Mesendoderm (in vitro differentiated cells): Measurements from ENCODE around the gene GLIPR1L1.

Experiments used
- DNase-seq: peaks from one replicate; pipeline ENCODE4 v3.0.0; 2013
- H2AK5ac ChIP-seq: 2 replicates; pipeline ENCODE4 v1.6.1; 2013; ENCODE audit warnings: low read length, inconsistent platforms
- H2BK120ac ChIP-seq: 2 replicates; pipeline ENCODE4 v1.6.1; 2013; ENCODE audit warnings: low read depth, mild to moderate bottlenecking, low read length, moderate library complexity, mixed read lengths
- H2BK15ac ChIP-seq: replicated peaks from 2 replicates; pipeline ENCODE4 v1.6.1; 2013; ENCODE audit warnings: low read depth, mild to moderate bottlenecking, moderate library complexity
- H2BK5ac ChIP-seq: 2 replicates; pipeline ENCODE4 v1.6.1; 2013; ENCODE audit warnings: low read length, inconsistent platforms
- H3K18ac ChIP-seq: 2 replicates; pipeline ENCODE4 v1.6.1; 2013; ENCODE audit warnings: mild to moderate bottlenecking, low read length, mixed read lengths
- H3K23ac ChIP-seq: one replicate; pipeline ENCODE4 v1.6.1; 2013; ENCODE audit warnings: low read length
- H3K27ac ChIP-seq: 2 replicates; pipeline ENCODE4 v1.5.1; 2013; ENCODE audit warnings: low read depth, mild to moderate bottlenecking, inconsistent platforms, low read length, moderate library complexity
- H3K27me3 ChIP-seq: 2 replicates; pipeline ENCODE4 v1.6.1; 2013; ENCODE audit warnings: low read length, control low read depth, mild to moderate bottlenecking, inconsistent platforms; ENCODE audit not compliant: insufficient read depth, poor library complexity
- H3K36me3 ChIP-seq: 2 replicates; pipeline ENCODE4 v1.6.1; 2013; ENCODE audit warnings: low read length, inconsistent platforms; ENCODE audit not compliant: control insufficient read depth, insufficient read depth
- H3K4ac ChIP-seq: one replicate; pipeline ENCODE4 v1.6.1; 2013; ENCODE audit warnings: low read depth, mild to moderate bottlenecking, low read length, moderate library complexity
- H3K4me1 ChIP-seq: 2 replicates; pipeline ENCODE4 v1.6.1; 2013; ENCODE audit warnings: low read depth, low read length, inconsistent platforms; ENCODE audit not compliant: control insufficient read depth
- H3K4me2 ChIP-seq: 2 replicates; pipeline ENCODE4 v1.6.1; 2013; ENCODE audit warnings: low read length
- H3K4me3 ChIP-seq: 2 replicates; pipeline ENCODE4 v1.5.1; 2013; ENCODE audit warnings: mild to moderate bottlenecking, low read length
- H3K56ac ChIP-seq: one replicate; pipeline ENCODE4 v1.6.1; 2013; ENCODE audit warnings: low read length
- H3K79me1 ChIP-seq: 2 replicates; pipeline ENCODE4 v1.6.1; 2013; ENCODE audit warnings: low read length, inconsistent platforms
- H3K79me2 ChIP-seq: 2 replicates; pipeline ENCODE4 v1.6.1; 2013; ENCODE audit warnings: mild to moderate bottlenecking, low read length; ENCODE audit not compliant: control insufficient read depth, insufficient read depth
- H3K9ac ChIP-seq: 2 replicates; pipeline ENCODE4 v1.6.1; 2013; ENCODE audit warnings: low read length, inconsistent platforms
- H4K5ac ChIP-seq: one replicate; pipeline ENCODE4 v1.6.1; 2013; ENCODE audit warnings: low read length
- H4K8ac ChIP-seq: one replicate; pipeline ENCODE4 v1.6.1; 2013; ENCODE audit warnings: low read depth, mild to moderate bottlenecking, control low read depth, low read length, moderate library complexity
- WGBS: extraction: QIAGEN DNeasy Blood & Tissue Kit; methylation state at CpG from one replicate; pipeline ENCODE4 v1.1.7; 2013; ENCODE audit warnings: low lambda C conversion rate, missing lambda C conversion rate; ENCODE audit not compliant: insufficient coverage; ENCODE audit errors: extremely low coverage; 5-methylcytosine and 5-hydroxymethylcytosine counted together

GLIPR1L1 gene

DNA sequence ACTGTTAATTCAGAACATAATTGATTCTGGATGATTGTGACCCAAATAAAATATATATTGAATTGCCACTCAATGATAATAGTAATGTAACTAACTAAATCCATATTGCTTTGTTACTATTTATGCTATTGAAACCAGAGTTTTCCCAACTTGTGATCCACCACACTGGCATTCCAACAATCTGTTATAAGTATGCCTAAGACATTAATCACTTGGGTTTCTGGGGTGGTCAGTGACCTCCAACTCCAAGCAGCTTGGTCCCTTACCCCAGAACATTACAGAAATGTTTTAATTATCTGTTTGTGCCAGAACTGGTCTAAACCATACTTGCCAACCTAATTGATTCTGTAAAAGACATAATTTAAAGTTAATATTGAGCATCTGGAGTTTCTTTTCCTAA, 19.0 kb upstream of the GLIPR1L1 start:
- H3K27ac ChIP-seq: no peak overlapping the region

GRCh38 chr12:75317784-75318183, 16.7 kb upstream of the GLIPR1L1 start:
- H3K23ac ChIP-seq: no peak overlapping the region
- H2AK5ac ChIP-seq: no peak overlapping the region
- no peaks in the 10 kb centered on the region for H3K27me3 ChIP-seq
- no peak overlapping the region for H3K56ac ChIP-seq
- no peak overlapping the region for H2BK120ac ChIP-seq
- H3K36me3 ChIP-seq: no peaks in the 10 kb centered on the region
- H4K8ac ChIP-seq: no peak overlapping the region
- no peak overlapping the region for H4K5ac ChIP-seq
- DNase-seq: no peak
- no peak overlapping the region for H3K4me3 ChIP-seq
- no peak overlapping the region for H3K18ac ChIP-seq
- H2BK5ac ChIP-seq: no peak overlapping the region
- no peaks in the 10 kb centered on the region for H3K4me1 ChIP-seq
- WGBS: no CpG with 5 or more reads among the region's 3 CpGs
- no peak overlapping the region for H2BK15ac ChIP-seq
- no peak overlapping the region for H3K9ac ChIP-seq
- H3K79me1 ChIP-seq: no peaks in the 10 kb centered on the region
- no peaks in the 10 kb centered on the region for H3K79me2 ChIP-seq
- no peak overlapping the region for H3K4me2 ChIP-seq
- H3K4ac ChIP-seq: no peak overlapping the region
- H3K27ac ChIP-seq: no peak overlapping the region

More for the DNA sequence above, 19.0 kb upstream of the GLIPR1L1 start:
- no peak overlapping the region for H3K4me2 ChIP-seq
- no peak overlapping the region for H3K56ac ChIP-seq
- H3K4ac ChIP-seq: no peak overlapping the region
- H2BK5ac ChIP-seq: no peak overlapping the region
- H2BK15ac ChIP-seq: no peak overlapping the region
- DNase-seq: peak; percentile 6
- no peaks in the 10 kb centered on the region for H3K79me1 ChIP-seq
- H3K4me1 ChIP-seq: no peaks in the 10 kb centered on the region
- no peak overlapping the region for H2AK5ac ChIP-seq
- H3K79me2 ChIP-seq: no peaks in the 10 kb centered on the region
- H3K4me3 ChIP-seq: no peak overlapping the region
- H4K8ac ChIP-seq: no peak overlapping the region
- no peak overlapping the region for H3K18ac ChIP-seq
- H4K5ac ChIP-seq: no peak overlapping the region
- H3K27me3 ChIP-seq: no peaks in the 10 kb centered on the region
- H3K9ac ChIP-seq: no peak overlapping the region
- H3K23ac ChIP-seq: no peak overlapping the region
- H3K36me3 ChIP-seq: no peaks in the 10 kb centered on the region
- no peak overlapping the region for H2BK120ac ChIP-seq

DNA sequence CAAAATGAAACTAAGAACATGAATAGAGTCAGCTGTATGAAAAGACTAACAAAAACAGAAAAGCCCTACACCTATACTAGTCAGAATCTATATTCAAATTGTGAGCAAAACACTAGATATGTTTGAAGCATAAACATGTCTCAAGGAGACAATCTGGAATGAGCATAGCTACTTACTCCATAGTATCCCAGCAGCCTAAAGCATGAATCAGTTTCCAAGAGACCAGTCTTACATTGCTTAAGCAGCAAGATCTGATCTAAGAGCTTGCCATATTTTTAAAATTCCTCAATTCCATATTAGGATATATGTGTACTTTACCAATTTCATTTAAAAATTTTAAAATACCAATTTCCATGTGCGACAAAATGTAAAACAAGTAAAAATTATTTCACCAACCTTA, 12.0 kb upstream of the GLIPR1L1 start:
- H2BK120ac ChIP-seq: no peak overlapping the region
- no peaks in the 10 kb centered on the region for H3K79me1 ChIP-seq
- H3K79me2 ChIP-seq: no peaks in the 10 kb centered on the region
- no peak overlapping the region for H3K23ac ChIP-seq
- H3K27ac ChIP-seq: no peak overlapping the region
- 0% methylated on average over 1 of the region's 1 CpG for WGBS
- no peaks in the 10 kb centered on the region for H3K36me3 ChIP-seq
- H2BK15ac ChIP-seq: no peak overlapping the region
- H4K8ac ChIP-seq: no peak overlapping the region
- H3K18ac ChIP-seq: no peak overlapping the region
- no peak overlapping the region for H3K4me3 ChIP-seq
- H2BK5ac ChIP-seq: no peak overlapping the region
- DNase-seq: no peak
- no peak overlapping the region for H2AK5ac ChIP-seq
- no peak overlapping the region for H4K5ac ChIP-seq
- H3K9ac ChIP-seq: no peak overlapping the region
- no peak overlapping the region for H3K56ac ChIP-seq
- no peaks in the 10 kb centered on the region for H3K27me3 ChIP-seq
- no peak overlapping the region for H3K4ac ChIP-seq
- no peaks in the 10 kb centered on the region for H3K4me1 ChIP-seq
- H3K4me2 ChIP-seq: no peak overlapping the region

- Histone ChIP-seq H3K23ac (no peak overlapping the region), H3K27ac (no peak overlapping the region), H2BK120ac (no peak overlapping the region), H2BK15ac (no peak overlapping the region), H3K4me2 (no peak overlapping the region), H3K79me2 (no peaks in the 10 kb centered on the region), H4K8ac (no peak overlapping the region), H3K56ac (no peak overlapping the region), H3K9ac (no peak overlapping the region), H4K5ac (no peak overlapping the region), H3K79me1 (no peaks in the 10 kb centered on the region), H3K4me1 (no peaks in the 10 kb centered on the region), H2AK5ac (no peak overlapping the region), H3K27me3 (no peaks in the 10 kb centered on the region), H2BK5ac (no peak overlapping the region), H3K4me3 (no peak overlapping the region), H3K4ac (no peak overlapping the region), H3K36me3 (no peaks in the 10 kb centered on the region), H3K18ac (no peak overlapping the region)
- no peak for DNase-seq
- WGBS: no CpG with 5 or more reads among the region's 3 CpGs
Observed at GRCh38 chr12:75323663-75324062, 10.8 kb upstream of the GLIPR1L1 start.

DNA sequence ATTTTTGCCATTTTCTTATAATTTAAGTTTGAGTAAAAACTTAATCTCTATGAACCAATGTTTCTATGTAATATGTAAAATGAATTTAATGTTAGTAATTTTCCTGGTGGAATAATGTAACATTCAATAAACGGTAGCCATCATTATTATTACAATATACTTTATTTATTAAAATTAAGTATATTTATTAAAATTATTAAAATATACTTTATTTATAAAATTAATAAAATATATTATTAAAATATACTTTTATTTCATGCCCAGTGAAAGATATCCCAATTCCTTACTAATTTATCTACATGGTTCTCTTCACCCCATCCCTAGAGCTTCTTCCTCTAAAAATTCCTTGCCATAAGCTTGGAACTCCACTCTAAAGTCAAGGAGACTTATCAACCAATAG, 6.8 kb upstream of the GLIPR1L1 start:
- Histone ChIP-seq H3K4me3 (no peak overlapping the region), H2AK5ac (no peak overlapping the region), H3K79me1 (no peaks in the 10 kb centered on the region), H2BK5ac (no peak overlapping the region), H3K4ac (no peak overlapping the region), H3K27ac (no peak overlapping the region), H3K23ac (no peak overlapping the region), H2BK120ac (no peak overlapping the region), H3K36me3 (no peaks in the 10 kb centered on the region), H3K79me2 (no peaks in the 10 kb centered on the region), H2BK15ac (no peak overlapping the region), H4K5ac (no peak overlapping the region), H4K8ac (no peak overlapping the region), H3K56ac (no peak overlapping the region), H3K9ac (no peak overlapping the region), H3K4me1 (no peaks in the 10 kb centered on the region), H3K18ac (no peak overlapping the region), H3K27me3 (no peaks in the 10 kb centered on the region), H3K4me2 (no peak overlapping the region)
- no peak for DNase-seq
- no CpG with 5 or more reads among the region's 1 CpG for WGBS

GRCh38 chr12:75329918-75330826, 4.3 kb upstream of the GLIPR1L1 start, which contains the start of gene CAPS2:
CAPS2 (minus strand) TSS chr12:75330324; CDS start chr12:75326498, 3,826 bp downstream.
- Histone ChIP-seq H2AK5ac (no peak within 1 kb of the TSS), H3K36me3 (no peaks in the 10 kb centered on the region), H3K79me2 (no peaks in the 10 kb centered on the region), H3K56ac (peak within 1 kb of the TSS; percentile 81), H3K27me3 (no peaks in the 10 kb centered on the region), H3K9ac (peak within 1 kb of the TSS; percentile 60), H4K5ac (no peak within 1 kb of the TSS), H3K4me3 (peak within 1 kb of the TSS; percentile 53), H3K4me2 (peak within 1 kb of the TSS; percentile 65), H3K18ac (peak within 1 kb of the TSS; percentile 16), H2BK15ac (no peak within 1 kb of the TSS), H3K4ac (no peak within 1 kb of the TSS), H4K8ac (no peak within 1 kb of the TSS), H3K23ac (no peak within 1 kb of the TSS), H3K4me1 (no peaks in the 10 kb centered on the region), H3K27ac (peak within 1 kb of the TSS; percentile 11), H2BK120ac (no peak within 1 kb of the TSS), H2BK5ac (no peak within 1 kb of the TSS), H3K79me1 (no peaks in the 10 kb centered on the region)
- peak; percentile 88 for DNase-seq
- WGBS: no CpG with 5 or more reads among the region's 40 CpGs
